GM12801 (cell line): ENCODE measurements around the gene KCNE1.

Experiments
- TF ChIP-seq, protein P1 (sequence below): IDR thresholded peaks from one replicate; pipeline ENCODE4 v1.5.1; 2011; ENCODE audit warnings: control low read depth; ENCODE audit not compliant: insufficient read length; ENCODE audit errors: extremely low read depth

KCNE1 gene

DNA sequence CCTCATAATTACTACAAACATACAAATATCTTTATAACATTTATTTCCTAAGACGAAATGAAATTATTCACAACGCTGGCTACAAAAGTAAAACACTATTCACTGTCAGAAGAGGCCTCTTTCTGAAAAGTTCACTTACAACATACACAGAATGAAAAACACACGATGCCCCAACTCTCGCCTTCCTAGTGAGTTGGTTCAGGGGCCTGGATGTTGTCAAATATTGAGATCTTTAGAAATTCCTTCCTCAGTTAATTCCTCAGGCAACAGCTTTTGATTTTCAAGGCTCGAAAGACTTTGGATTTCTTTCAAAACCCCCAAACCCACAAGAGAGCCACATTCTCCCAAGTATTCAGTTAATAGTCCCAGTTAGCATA, 14.2 kb upstream of the KCNE1 start:
- TF ChIP-seq, protein P1, sequence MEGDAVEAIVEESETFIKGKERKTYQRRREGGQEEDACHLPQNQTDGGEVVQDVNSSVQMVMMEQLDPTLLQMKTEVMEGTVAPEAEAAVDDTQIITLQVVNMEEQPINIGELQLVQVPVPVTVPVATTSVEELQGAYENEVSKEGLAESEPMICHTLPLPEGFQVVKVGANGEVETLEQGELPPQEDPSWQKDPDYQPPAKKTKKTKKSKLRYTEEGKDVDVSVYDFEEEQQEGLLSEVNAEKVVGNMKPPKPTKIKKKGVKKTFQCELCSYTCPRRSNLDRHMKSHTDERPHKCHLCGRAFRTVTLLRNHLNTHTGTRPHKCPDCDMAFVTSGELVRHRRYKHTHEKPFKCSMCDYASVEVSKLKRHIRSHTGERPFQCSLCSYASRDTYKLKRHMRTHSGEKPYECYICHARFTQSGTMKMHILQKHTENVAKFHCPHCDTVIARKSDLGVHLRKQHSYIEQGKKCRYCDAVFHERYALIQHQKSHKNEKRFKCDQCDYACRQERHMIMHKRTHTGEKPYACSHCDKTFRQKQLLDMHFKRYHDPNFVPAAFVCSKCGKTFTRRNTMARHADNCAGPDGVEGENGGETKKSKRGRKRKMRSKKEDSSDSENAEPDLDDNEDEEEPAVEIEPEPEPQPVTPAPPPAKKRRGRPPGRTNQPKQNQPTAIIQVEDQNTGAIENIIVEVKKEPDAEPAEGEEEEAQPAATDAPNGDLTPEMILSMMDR = no peak

DNA sequence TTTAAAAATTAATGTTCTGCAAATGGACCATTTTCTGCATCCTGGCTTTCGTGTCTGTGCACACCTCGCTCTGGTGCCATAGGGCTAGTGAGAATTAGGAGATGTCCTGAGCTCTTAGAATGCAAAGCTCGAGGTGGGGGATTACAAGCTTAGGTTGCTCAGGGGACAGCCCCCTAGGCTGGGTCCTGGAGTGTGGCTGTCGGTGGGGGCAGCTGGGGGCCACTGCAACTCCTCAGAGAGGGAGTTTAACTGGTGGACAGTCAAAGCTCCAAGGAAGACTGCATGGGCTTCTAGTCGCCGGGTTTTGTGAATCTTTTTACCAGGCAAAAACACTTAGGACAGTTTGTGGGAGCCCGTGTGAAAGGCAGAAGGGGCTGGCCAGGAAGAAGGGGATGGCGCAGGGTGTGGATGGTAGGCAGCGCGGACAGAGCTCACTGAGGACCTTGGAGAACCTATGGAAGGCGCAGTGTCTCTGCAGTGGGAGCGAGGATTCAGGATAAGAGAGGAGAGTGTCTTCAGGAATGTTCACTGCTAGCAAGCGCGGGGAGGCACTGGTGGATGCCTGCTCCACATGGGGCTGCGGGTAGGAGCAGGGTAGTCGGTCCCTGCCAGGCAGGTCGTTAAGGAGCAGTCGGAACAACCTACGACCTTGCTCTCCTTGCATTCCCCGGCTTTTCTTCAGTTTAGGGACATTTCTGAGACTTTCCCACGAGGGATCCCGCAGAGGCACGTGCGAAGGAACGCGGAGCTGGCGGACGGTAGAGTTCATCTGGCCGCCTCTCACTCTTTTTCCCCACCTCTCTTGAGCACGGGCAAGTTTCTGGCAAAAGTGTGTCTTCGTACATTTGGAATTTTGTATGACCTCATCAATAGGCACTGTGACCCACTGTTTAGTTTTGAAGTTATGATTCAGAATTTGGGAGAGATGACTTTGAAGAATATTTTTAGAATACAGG, 12.9 kb upstream of the KCNE1 start:
- TF ChIP-seq, protein P1 = no peak

DNA sequence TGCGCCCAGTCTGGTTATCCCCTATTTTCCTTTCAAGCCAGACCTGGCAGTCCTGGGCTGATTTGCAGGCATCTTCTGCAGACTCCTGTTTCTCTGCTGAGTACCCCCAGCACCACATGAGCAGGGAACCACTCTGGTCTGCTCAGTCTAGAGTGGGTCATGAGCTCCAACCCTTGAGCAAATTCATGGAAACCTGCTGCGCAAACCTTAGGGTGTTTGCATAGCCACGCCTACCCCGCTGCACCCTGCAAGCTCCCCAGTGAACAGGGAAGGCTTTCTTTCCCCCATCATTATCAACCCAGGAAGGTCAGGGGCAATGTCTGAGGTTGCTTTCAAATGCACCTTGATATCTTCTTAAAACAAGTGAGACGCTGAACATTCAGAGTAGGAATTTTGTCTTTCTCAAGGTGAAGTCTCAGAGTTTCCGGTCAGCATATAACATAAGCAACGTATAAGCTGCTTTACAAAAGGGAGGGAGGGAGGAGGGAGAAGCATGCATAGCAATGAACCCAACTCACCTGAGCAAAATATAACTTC, 11.1 kb upstream of the KCNE1 start:
- TF ChIP-seq, protein P1 = no peak

DNA sequence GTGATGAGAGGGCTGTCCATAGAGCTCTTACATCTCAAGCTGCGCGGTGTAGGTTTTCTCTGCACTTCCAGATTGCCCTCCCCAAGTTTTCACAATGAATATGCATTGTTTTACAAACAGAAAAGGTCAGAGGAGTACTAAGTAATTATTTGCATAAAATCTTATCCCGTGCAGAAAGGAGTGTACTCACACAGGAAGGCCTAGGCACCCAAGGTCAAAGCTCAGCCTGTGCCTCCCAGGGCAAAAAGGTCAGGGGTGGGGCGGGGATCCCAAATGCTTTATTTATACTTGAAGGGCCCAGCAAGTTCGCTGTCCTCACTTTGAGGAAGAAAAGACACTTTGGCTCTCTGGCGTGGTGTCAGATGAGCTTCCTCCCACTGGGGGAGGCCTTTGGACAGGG, 10.3 kb upstream of the KCNE1 start:
- TF ChIP-seq, protein P1 = no peak

DNA sequence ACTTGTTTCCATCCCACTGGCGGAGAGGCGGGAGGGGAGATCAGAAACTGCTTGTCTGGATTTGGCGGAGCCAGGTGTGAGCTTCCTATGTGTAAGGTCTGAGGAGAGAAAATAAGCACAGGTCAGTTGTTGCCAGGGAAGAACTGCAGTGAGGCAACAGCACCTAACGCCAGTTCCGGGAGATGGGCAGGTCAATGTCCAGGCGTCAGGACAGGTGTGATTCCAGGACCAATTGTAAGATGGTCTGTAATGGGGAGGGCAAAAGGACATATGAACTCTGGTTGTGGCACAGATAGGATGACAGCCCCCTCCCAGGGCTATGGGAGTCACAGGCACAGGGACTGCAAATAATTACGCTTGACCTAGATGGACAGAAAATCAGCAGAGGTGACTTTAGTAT, 9.6 kb upstream of the KCNE1 start:
- TF ChIP-seq, protein P1 = no peak

DNA sequence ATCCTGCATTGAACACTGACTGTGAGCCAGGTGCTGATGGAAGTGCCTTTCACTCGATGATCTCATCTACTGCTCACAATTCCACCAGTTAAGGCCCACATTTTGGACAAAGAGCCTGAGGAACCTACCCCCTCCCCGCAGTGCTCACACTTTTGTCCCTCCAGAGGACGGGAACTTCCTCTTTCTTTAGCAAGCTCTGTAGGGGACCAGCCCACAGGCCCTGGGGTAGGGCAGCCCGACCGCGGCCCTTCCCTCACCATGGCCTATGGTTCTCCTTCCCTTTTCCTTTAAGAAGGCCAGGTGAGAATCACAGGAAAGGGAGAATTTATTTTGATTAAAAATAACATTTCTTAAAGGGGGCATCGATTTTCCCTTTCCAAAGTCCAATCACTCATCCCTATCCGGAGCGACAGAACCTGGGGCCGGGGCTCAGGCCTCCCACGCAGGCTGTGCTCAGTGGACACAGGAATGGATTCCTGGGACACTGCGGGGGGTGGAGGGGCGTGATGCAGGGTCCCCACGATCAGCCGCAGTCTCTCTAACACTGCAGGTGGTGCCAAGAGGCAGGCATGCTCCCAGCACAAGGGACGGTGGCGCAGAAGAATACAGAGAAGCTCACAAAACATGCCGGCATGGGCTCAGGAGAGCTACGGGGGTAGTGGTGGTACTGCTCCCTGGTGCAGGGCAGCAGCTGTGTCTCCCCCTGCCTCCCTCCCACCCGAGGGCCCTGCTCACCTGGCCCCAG, 8.9 kb upstream of the KCNE1 start:
- TF ChIP-seq, protein P1 = no peak

DNA sequence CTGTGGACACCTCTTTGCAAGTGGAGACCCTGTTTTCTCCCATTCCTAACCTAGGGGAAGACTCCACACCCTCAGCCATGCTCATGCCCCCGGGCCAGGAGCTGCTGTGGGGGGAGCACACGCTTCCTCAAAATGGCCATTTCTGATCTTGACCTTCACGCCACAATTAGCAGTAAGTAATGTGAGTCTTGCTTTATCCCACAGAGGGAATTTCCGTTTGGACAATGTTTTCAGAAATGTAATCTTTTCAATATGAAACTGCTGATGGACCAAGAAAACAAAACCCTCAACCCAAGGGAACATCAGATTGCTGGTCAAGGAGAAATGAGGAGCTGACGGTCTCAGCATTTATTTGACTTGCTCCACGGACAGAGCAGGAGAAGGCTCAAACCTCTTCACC, 8.3 kb upstream of the KCNE1 start:
- TF ChIP-seq, protein P1 = no peak
